Loucy (cell line): ENCODE measurements around the gene POLR2L.

ENCODE experiments used
- CTCF ChIP-seq: fragments of 200-600 bp; sonication (generic); conservative IDR thresholded peaks from 2 replicates; pipeline ENCODE4 v1.5.1; 2014; ENCODE audit warnings: mild to moderate bottlenecking, antibody characterized with exemption, low read length
- EZH2phosphoT487 ChIP-seq: fragments of 200-600 bp; IDR thresholded peaks from 2 replicates; pipeline ENCODE4 v1.6.1; 2018; ENCODE audit warnings: antibody characterized with exemption, mild to moderate bottlenecking, moderate library complexity, borderline replicate concordance

DNA sequence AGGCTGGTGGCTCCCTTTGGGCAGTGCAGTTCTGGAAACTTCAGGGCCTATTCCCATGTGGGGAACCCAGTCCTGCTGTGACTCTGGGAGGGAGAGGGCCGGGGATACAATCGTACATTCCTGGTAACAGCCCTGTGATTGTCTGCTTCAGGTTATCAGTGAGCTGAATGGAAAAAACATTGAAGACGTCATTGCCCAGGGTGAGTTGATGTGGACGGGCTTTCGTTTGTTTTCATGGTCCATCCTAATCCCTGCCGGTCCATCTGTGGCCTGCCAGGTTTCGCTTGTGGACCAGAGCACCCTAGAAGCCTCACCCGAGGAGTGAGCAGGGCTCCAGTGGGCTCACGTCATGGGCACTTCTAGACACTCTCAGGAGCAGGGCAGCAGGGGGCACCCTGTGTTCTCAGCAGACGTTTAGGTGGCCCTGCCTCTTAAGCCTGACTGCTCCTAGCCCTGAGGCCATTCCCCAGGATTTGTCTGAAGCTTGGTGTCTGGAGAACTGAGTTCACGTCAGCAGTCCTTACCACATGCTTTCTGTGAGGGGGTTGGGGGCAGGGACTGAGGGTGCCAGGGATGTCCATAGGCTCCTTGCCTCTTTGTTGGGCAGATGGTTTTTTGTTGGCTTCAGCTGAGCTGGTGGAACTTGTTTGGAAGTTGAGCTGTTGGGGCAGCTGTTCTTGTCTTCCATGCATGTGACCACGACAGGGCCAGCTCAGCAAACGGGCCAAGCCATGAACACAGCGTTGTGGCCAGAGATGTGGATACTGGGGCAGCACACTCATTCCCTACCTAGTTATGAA is 30.7 kb downstream of the POLR2L start:
- TF ChIP-seq EZH2phosphoT487: no peak
- TF ChIP-seq CTCF: peak; percentile 39
